OCI-LY7 (cell line): ENCODE data around the gene CTSA. TPM values are rescaled to one million over a fixed set of nuclear protein-coding genes. Genes with fewer than 3 reads are reported as not detected.
A peak's percentile ranks its signal among the peaks of the same experiment; 100 is the strongest.

Source experiments
- BruUV-seq: library from RNA; stranded (reverse); fragments of 400-500 nt; replicated peaks from 2 replicates; lab custom pipeline; 2021; lab: Mats Ljungman, UMichigan
- CTCF ChIA-PET: fragments of 300-600 bp; sonication (Branson Sonifier 250); formaldehyde crosslinking; loops from one replicate; lab custom pipeline; 2022; ENCODE audit warnings: antibody characterized with exemption; ENCODE audit not compliant: unreplicated experiment; lab: Charles Lee
- POLR2A ChIA-PET: fragments of 300-600 bp; sonication (Branson Sonifier 250); formaldehyde crosslinking; loops from one replicate; lab custom pipeline; 2022; ENCODE audit warnings: antibody characterized with exemption; lab: Charles Lee
- DNase-seq: peaks from one replicate; pipeline ENCODE4 v3.0.0-alpha.2; 2015; ENCODE audit warnings: low spot score
- H2AFZ ChIP-seq: fragments of 200-600 bp; sonication (generic), shearing (Covaris generic); 2 replicates; pipeline ENCODE4 v1.6.1; 2014; ENCODE audit warnings: mild to moderate bottlenecking, antibody characterized with exemption, low read length, moderate library complexity
- H3K27ac ChIP-seq: fragments of 200-600 bp; sonication (generic); 2 replicates; pipeline ENCODE4 v1.5.1; 2014; ENCODE audit warnings: mixed run types, low read depth, mild to moderate bottlenecking, moderate library complexity, low read length, inconsistent platforms; ENCODE audit not compliant: poor library complexity, severe bottlenecking
- H3K36me3 ChIP-seq: fragments of 200-600 bp; sonication (generic); 2 replicates; pipeline ENCODE4 v1.6.1; 2014; ENCODE audit warnings: mild to moderate bottlenecking, antibody characterized with exemption, low read length, moderate library complexity, mixed read lengths; ENCODE audit not compliant: insufficient read depth
- H3K4me1 ChIP-seq: fragments of 200-600 bp; sonication (generic); 2 replicates; pipeline ENCODE4 v1.5.1; 2014; ENCODE audit warnings: mild to moderate bottlenecking, low read length; ENCODE audit not compliant: insufficient read depth, poor library complexity, severe bottlenecking
- H3K4me2 ChIP-seq: fragments of 200-600 bp; sonication (generic); 2 replicates; pipeline ENCODE4 v1.6.1; 2014; ENCODE audit warnings: mild to moderate bottlenecking, low read length
- H3K4me3 ChIP-seq: fragments of 200-600 bp; sonication (generic); 2 replicates; pipeline ENCODE4 v1.5.1; 2014; ENCODE audit warnings: mild to moderate bottlenecking, low read depth, low read length; ENCODE audit not compliant: poor library complexity, severe bottlenecking
- H3K79me2 ChIP-seq: fragments of 200-600 bp; sonication (generic); 2 replicates; pipeline ENCODE4 v1.6.1; 2016; ENCODE audit warnings: low read depth, mild to moderate bottlenecking, low read length, moderate library complexity, mixed read lengths; ENCODE audit not compliant: insufficient read depth
- H3K9me2 ChIP-seq: fragments of 200-600 bp; sonication (generic); 2 replicates; pipeline ENCODE4 v1.6.1; 2016; ENCODE audit warnings: mild to moderate bottlenecking, low read length, mixed read lengths; ENCODE audit not compliant: insufficient read depth
- H3K9me3 ChIP-seq: fragments of 200-600 bp; sonication (generic); 2 replicates; pipeline ENCODE4 v1.6.1; 2014; ENCODE audit warnings: mild to moderate bottlenecking, mixed run types, low read length, mixed read lengths
- H4K20me1 ChIP-seq: fragments of 200-600 bp; sonication (generic); 2 replicates; pipeline ENCODE4 v1.6.1; 2014; ENCODE audit warnings: mild to moderate bottlenecking, antibody characterized with exemption, low read length, moderate library complexity, mixed read lengths; ENCODE audit not compliant: insufficient read depth
- CTCF ChIP-seq: fragments of 200-600 bp; sonication (generic); conservative IDR thresholded peaks from 2 replicates; pipeline ENCODE4 v1.5.1; 2014; ENCODE audit warnings: mild to moderate bottlenecking, antibody characterized with exemption, low read length, moderate library complexity, mixed read lengths
- EZH2phosphoT487 ChIP-seq: fragments of 200-600 bp; sonication (generic); IDR thresholded peaks from 2 replicates; pipeline ENCODE4 v1.6.1; 2018; ENCODE audit warnings: low read depth, borderline replicate concordance, mild to moderate bottlenecking, mixed run types, antibody characterized with exemption, low read length, moderate library complexity, mixed read lengths
- intact Hi-C: fragments of 100-400 bp; cut with micrococcal nuclease; formaldehyde crosslinking; loops from one replicate; pipeline ENCODE4 v1.10.0; 2022; ENCODE audit not compliant: unreplicated experiment
- total RNA-seq, 2 experiments: library from RNA; depleted of rRNA in 1 of 2; stranded (reverse); fragments of >200 nt in 1 of 2; shearing (Covaris generic) in 1 of 2; gene quantifications; 2 replicates each; pipeline ENCODE4 v1.2.3, GENCODE V29; 2014 to 2022

The CTSA gene
- total RNA-seq, 2 experiments from 2014 or later = 27.1 to 36.4 TPM

- Histone ChIP-seq H3K9me2 (no peaks in the 10 kb centered on the region), H2AFZ (peak overlapping the region; percentile 56; the same call in 1 of the 2 replicates), H3K27ac (peak overlapping the region; percentile 41), H3K4me3 (peak overlapping the region; percentile 87), H4K20me1 (no peaks in the 10 kb centered on the region), H3K36me3 (peaks cover 40% of the 10 kb centered on the region), H3K9me3 (no peaks in the 10 kb centered on the region), H3K4me2 (peak overlapping the region; percentile 94), H3K79me2 (peaks cover 23% of the 10 kb centered on the region), H3K4me1 (peaks cover 8% of the 10 kb centered on the region)
- intact Hi-C loops = loop anchor here (1.0 to 2.0 kb wide), 3 partner anchors 25 to 79 kb away; partner anchors contain the start of genes ACOT8 and ZSWIM3
- DNase-seq = no peak
- POLR2A ChIA-PET = interaction anchor here (0.6 to 4.0 kb wide), 7 partner anchors 12 to 113 kb away, joined by 3 to 11 read pairs (median 3); no protein-coding TSS in a partner anchor
- CTCF ChIA-PET = interaction anchor here (1.0 kb wide), 1 partner anchor 35 kb away, joined by 4 read pairs; no protein-coding TSS in a partner anchor
- TSS peak; percentile 85 for BruUV-seq
- TF ChIP-seq CTCF = no peak
- TF ChIP-seq EZH2phosphoT487 = no peak
These were observed 44.4 kb downstream of the CTSA start for GRCh38 chr20:45935416-45936046.

- Histone ChIP-seq H3K36me3 (peaks cover 53% of the 10 kb centered on the region), H3K79me2 (peaks cover 23% of the 10 kb centered on the region)
These were observed 46.6 kb downstream of the CTSA start for GRCh38 chr20:45937765-45938164.

More at GRCh38 chr20:45937765-45938164, 46.6 kb downstream of the CTSA start:
- no peaks in the 10 kb centered on the region for H3K9me2 ChIP-seq
- no peak overlapping the region for H3K4me2 ChIP-seq
- no peak for TF ChIP-seq CTCF
- no peak overlapping the region for H2AFZ ChIP-seq
- H3K4me1 ChIP-seq = peaks cover 8% of the 10 kb centered on the region
- H3K27ac ChIP-seq = no peak overlapping the region
- POLR2A ChIA-PET = no interaction called here
- H3K4me3 ChIP-seq = no peak overlapping the region
- H4K20me1 ChIP-seq = no peaks in the 10 kb centered on the region
- H3K9me3 ChIP-seq = no peaks in the 10 kb centered on the region
- no peak for DNase-seq
- TSS peak; percentile 7 for BruUV-seq
- intact Hi-C loops = no loop called here
- CTCF ChIA-PET = no interaction called here
